Measurements from ENCODE around the gene SMOC2.
"Not testable (repeated sequence)": the region's sequence is repeated elsewhere in the genome, so short reads cannot be mapped to it uniquely, and the experiment has no call there.

SMOC2 gene

GRCh38 chr6:168650671-168651111 is 209.7 kb downstream of the SMOC2 start:
- DNase-seq (ENCODE audit: low read depth in 2 of 2) = no peak

- no peak for DNase-seq (ENCODE audit: low read depth in 2 of 2)
Measured at GRCh38 chr6:168655462-168656152, 214.6 kb downstream of the SMOC2 start.

- DNase-seq (ENCODE audit: low read depth in 2 of 2) = no peak
Measured at GRCh38 chr6:168658059-168658458, 217.1 kb downstream of the SMOC2 start.

GRCh38 chr6:168660400-168660945 is 219.5 kb downstream of the SMOC2 start:
- DNase-seq (ENCODE audit: low read depth in 2 of 2) = no peak

GRCh38 chr6:168662301-168662936 is 221.4 kb downstream of the SMOC2 start:
- no peak for DNase-seq (ENCODE audit: low read depth in 2 of 2)

- DNase-seq (ENCODE audit: low read depth in 2 of 2) = no peak
Measured at GRCh38 chr6:168663041-168663440, 222.1 kb downstream of the SMOC2 start.

- DNase-seq (ENCODE audit: low read depth in 2 of 2) = no peak
Measured at GRCh38 chr6:168664956-168665355, 224.0 kb downstream of the SMOC2 start.

- no peak for DNase-seq (ENCODE audit: low read depth in 2 of 2)
Measured at GRCh38 chr6:168666170-168666569, 225.2 kb downstream of the SMOC2 start.

GRCh38 chr6:168666699-168667427 is 225.9 kb downstream of the SMOC2 start:
- no peak for DNase-seq (ENCODE audit: low read depth in 2 of 2)

- DNase-seq (ENCODE audit: low read depth in 2 of 2) = no peak
Measured at GRCh38 chr6:168667428-168667805, 226.4 kb downstream of the SMOC2 start.

- no peak for DNase-seq (ENCODE audit: low read depth in 2 of 2)
Measured at GRCh38 chr6:168670401-168670985, 229.5 kb downstream of the SMOC2 start.

GRCh38 chr6:168671028-168671862 is 230.3 kb downstream of the SMOC2 start:
- no peak for DNase-seq (ENCODE audit: low read depth in 2 of 2)

GRCh38 chr6:168671863-168672546 is 231.0 kb downstream of the SMOC2 start:
- no peak for DNase-seq (ENCODE audit: low read depth in 2 of 2)

- no peak for DNase-seq (ENCODE audit: low read depth in 2 of 2)
Measured at GRCh38 chr6:168674595-168674994, 233.6 kb downstream of the SMOC2 start.

GRCh38 chr6:168675375-168675774 is 234.4 kb downstream of the SMOC2 start:
- no peak for DNase-seq (ENCODE audit: low read depth in 2 of 2)

- no peak for DNase-seq (ENCODE audit: low read depth in 2 of 2)
Measured at GRCh38 chr6:168675933-168676551, 235.1 kb downstream of the SMOC2 start.

- no peak for DNase-seq (ENCODE audit: low read depth in 2 of 2)
Measured at GRCh38 chr6:168676552-168677322, 235.8 kb downstream of the SMOC2 start.

- DNase-seq (ENCODE audit: low read depth in 2 of 2) = not testable (repeated sequence)
Measured at GRCh38 chr6:168677323-168677781, 236.4 kb downstream of the SMOC2 start.

- no peak for DNase-seq (ENCODE audit: low read depth in 2 of 2)
Measured at GRCh38 chr6:168678077-168678476, 237.1 kb downstream of the SMOC2 start.
